Smooth muscle cell of the umbilical artery (primary cell): ENCODE measurements around the gene HAGH. TPM values are rescaled to one million over a fixed set of nuclear protein-coding genes. Genes with fewer than 3 reads are reported as not detected.

Experiments
- total RNA-seq: library from RNA; depleted of rRNA; stranded (reverse); fragments of >200 nt; gene quantifications from 2 replicates; pipeline ENCODE4 v1.2.3, GENCODE V29; 2014

HAGH gene
- total RNA-seq, result 54.9 and 57.3 TPM in 2 replicates

GRCh38 chr16:1826691-1827573, at the start of gene HAGH, which contains the start of gene FAHD1:
Gene HAGH, minus strand, starts transcription at chr16:1826825. Its CDS starts 38 bp downstream, at chr16:1826787.
Gene FAHD1, plus strand, starts transcription at chr16:1827206. Its CDS starts 33 bp downstream, at chr16:1827239.

DNA sequence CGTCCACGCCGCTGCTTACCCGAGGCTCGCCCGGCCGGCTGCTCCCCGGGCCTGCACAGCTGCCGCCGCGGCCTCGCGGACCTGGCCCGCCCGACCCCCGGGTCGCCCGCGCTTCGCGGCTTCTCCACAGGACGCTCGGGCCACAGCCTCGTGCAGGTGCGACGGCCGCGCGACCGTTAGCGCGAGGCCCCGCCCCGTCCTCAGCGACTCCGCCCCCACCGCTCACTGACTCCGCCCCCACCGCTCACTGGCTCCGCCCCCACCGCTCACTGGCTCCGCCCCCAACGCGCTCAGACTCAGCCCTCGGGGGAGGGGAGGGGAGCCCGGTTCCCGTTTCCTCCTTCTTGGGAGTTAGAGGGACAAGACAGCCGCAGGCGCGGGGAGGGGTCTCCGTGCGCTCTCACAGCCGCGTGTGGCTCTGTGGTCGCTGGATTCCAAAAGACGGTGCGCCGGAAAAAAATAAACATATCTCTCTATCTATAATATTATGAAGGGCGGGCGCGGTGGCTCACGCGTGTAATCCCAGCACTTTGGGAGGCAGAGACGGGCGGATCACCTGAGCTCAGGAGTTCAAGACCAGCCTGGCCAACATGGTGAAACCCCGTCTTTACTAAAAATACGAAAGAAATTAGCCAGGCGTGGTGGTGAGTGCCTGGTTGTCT, 45.5 kb upstream of the HAGH start, which contains the start of gene MEIOB:
Gene MEIOB, minus strand, starts transcription at position 191 of the 662 bp plus-strand sequence. CDS start 3,989 bp downstream, outside the sequence.

GRCh38 chr16:1793578-1794220, 32.9 kb downstream of the HAGH start, which contains the start of gene IGFALS:
Gene IGFALS, minus strand, starts transcription at chr16:1793705. Its CDS starts 53 bp downstream, at chr16:1793652.

DNA sequence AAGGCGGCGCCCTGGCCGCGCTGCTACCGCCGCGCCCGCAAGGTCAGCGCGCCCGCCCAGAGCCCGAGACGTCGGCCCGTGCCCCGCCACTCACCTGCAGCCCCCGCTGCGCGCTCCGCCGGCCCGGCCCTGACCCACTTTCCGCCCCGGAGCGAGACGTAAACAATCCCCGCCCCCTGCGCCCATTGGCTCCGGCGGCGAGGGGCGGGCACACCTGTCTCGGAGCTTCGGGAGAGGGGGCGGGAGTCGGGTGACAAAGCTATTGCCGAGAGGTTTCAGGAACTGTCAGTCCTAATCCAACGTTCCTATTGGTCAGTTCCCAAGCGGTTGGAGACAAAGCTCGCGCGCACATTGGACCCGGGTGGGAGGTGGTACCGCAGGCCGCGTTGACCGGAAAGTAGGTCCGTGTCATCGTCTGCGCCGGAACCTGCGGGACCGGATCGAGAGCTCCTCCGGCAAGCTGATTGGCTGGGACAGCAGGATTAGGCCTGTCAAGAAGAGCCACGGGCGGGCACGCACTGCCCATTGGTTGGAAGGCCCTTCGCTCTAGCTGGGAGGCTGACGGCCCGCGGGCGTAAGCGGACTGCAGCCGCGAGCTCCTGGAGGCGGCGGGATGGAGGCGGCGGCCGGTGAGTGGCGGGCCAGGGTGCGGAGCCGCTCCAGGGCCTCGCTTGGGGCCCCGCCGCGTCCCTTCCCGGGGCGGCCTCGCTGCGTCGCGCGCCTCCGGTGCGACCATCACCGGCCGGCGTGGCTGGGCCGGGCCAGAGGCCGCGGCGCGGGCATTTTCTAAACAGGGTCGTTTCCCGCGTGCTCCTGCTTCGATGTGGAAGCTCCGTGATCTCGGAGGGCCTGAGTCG, 44.0 kb downstream of the HAGH start, which contains the start of the genes NUBP2 and SPSB3:
Gene NUBP2, plus strand, starts transcription at position 553 of the 857 bp plus-strand sequence. Its CDS starts 61 bp downstream, at position 614.
Gene SPSB3, minus strand, starts transcription at position 164 of the 857 bp plus-strand sequence. CDS start 1,088 bp downstream, outside the sequence.

DNA sequence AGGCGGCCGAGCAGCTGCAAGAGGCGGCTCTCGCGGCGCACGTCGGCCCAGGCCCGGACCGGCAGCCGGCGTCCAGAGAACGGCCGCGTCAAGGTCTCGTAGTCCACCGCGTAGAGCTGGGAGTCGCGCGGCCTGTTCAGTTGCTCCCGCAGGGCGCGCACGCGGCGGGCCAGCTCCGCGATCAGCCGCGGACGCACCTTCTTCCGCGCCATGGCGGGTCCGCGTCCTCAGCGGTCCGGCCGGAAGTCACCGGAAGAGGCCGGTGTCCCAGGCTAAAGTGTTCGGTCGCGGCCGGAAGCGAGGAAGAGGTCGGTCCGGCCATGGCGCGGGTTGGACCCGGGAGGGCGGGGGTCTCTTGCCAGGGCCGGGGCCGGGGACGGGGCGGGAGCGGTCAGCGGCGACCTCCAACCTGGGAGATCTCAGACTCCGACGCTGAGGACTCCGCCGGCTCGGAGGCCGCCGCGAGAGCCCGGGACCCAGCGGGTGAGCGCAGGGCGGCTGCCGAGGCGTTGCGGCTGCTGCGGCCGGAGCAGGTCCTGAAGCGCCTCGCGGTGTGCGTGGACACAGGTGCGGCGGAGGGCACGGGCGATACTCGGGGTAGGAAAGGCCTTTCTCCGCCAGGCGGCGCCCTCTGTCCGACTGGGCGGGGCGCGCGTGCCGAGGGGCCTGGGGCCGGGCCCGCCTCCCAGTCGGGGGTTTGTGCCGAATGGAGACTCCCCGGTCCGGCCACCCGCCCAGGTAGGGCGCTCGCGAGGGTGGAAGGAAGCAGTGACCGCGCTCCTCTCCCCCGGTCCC, 53.5 kb downstream of the HAGH start, which contains the start of gene MRPS34:
Gene MRPS34, minus strand, starts transcription at position 227 of the 795 bp plus-strand sequence. Its CDS starts 15 bp downstream, at position 212.

DNA sequence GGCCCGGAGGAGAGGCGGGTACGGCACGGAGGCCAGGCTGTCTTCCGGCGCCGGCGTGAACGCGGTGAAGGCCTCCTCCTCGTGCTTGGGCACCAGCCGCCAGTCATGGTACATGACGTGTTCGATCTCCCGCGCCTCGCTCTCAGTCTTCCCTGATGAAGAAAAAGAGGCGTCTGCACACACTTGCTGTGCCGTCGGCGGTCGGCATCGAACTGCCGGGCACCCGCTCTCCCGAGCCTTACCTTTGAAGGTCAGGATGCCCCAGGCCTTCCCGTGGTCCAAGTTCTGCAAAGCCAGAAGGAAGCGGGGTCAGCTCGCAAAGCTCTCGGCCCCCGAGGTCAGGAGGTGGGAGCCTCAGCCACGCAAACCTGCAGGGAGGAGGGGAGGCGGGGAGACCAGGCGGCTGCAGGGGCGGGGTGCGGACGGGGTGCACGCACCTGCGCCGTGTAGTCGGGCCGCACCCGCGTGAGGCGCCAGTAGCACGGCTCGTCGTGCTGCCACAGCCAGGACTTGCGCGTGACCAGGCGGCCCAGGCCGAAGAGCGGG, 54.2 kb downstream of the HAGH start, which contains the start of gene EME2:
Gene EME2, plus strand, starts transcription at position 449 of the 546 bp plus-strand sequence. CDS start 418 bp downstream, outside the sequence.

GRCh38 chr16:1771188-1771863, 55.3 kb downstream of the HAGH start, which contains the start of gene NME3:
Gene NME3, minus strand, starts transcription at chr16:1771543. Its CDS starts 9 bp downstream, at chr16:1771534.

Other genes starting within 250 kb of the HAGH start
- gene IFT140, start 214.8 kb downstream of the HAGH start, total RNA-seq, result 32.5 and 41.0 TPM in 2 replicates
- 5.0 and 11.4 TPM in 2 replicates for gene CRAMP1, start 214.5 kb downstream of the HAGH start, total RNA-seq
- gene JPT2, start 148.5 kb downstream of the HAGH start, total RNA-seq, result 25.5 and 69.2 TPM in 2 replicates
- 29.7 and 69.6 TPM in 2 replicates for gene MAPK8IP3, start 120.6 kb downstream of the HAGH start, total RNA-seq
- 54.8 and 102 TPM in 2 replicates for gene NME3, start 55.3 kb downstream of the HAGH start, total RNA-seq
- 17.2 and 20.9 TPM in 2 replicates for gene EME2, start 54.0 kb downstream of the HAGH start, total RNA-seq
- gene MRPS34, start 53.7 kb downstream of the HAGH start, total RNA-seq, result 57.5 and 73.0 TPM in 2 replicates
- 24.1 and 30.9 TPM in 2 replicates for gene SPSB3, start 44.3 kb downstream of the HAGH start, total RNA-seq
- gene NUBP2, start 43.9 kb downstream of the HAGH start, total RNA-seq, result 52.0 and 60.9 TPM in 2 replicates
- gene IGFALS, start 33.1 kb downstream of the HAGH start, total RNA-seq, result not detected in 2 replicates
- gene FAHD1, start 381 bp upstream of the HAGH start, total RNA-seq, result 57.6 and 61.4 TPM in 2 replicates
- not detected in 2 replicates for gene MEIOB, start 45.3 kb upstream of the HAGH start, total RNA-seq
- not detected in 2 replicates for gene HS3ST6, start 91.6 kb upstream of the HAGH start, total RNA-seq
- gene MSRB1, start 116.4 kb upstream of the HAGH start, total RNA-seq, result 4.1 and 6.2 TPM in 2 replicates
- gene RPL3L, start 127.9 kb upstream of the HAGH start, total RNA-seq, result not detected in 2 replicates
- gene NDUFB10, start 132.7 kb upstream of the HAGH start, total RNA-seq, result 91.1 and 110 TPM in 2 replicates
- 1,386 and 1,428 TPM in 2 replicates for gene RPS2, start 138.0 kb upstream of the HAGH start, total RNA-seq
- not detected in 2 replicates for gene RNF151, start 140.0 kb upstream of the HAGH start, total RNA-seq
- 26.4 and 59.3 TPM in 2 replicates for gene TBL3, start 145.2 kb upstream of the HAGH start, total RNA-seq
- under 0.01 and 0.28 TPM in 2 replicates for gene NOXO1, start 154.6 kb upstream of the HAGH start, total RNA-seq
- 11.1 and 14.3 TPM in 2 replicates for gene GFER, start 157.4 kb upstream of the HAGH start, total RNA-seq
- 3.6 and 7.3 TPM in 2 replicates for gene SYNGR3, start 163.1 kb upstream of the HAGH start, total RNA-seq
- 13.1 and 29.6 TPM in 2 replicates for gene ZNF598, start 183.0 kb upstream of the HAGH start, total RNA-seq
- gene NPW, start 193.0 kb upstream of the HAGH start, total RNA-seq, result 0.30 and 0.65 TPM in 2 replicates
- 19.0 and 24.5 TPM in 2 replicates for gene NHERF2, start 200.1 kb upstream of the HAGH start, total RNA-seq
- 15.3 and 25.2 TPM in 2 replicates for gene NTHL1, start 221.0 kb upstream of the HAGH start, total RNA-seq
- 60.9 and 71.0 TPM in 2 replicates for gene TSC2, start 221.2 kb upstream of the HAGH start, total RNA-seq